ENCODE measurements around the gene MAGI2.

The MAGI2 gene

DNA sequence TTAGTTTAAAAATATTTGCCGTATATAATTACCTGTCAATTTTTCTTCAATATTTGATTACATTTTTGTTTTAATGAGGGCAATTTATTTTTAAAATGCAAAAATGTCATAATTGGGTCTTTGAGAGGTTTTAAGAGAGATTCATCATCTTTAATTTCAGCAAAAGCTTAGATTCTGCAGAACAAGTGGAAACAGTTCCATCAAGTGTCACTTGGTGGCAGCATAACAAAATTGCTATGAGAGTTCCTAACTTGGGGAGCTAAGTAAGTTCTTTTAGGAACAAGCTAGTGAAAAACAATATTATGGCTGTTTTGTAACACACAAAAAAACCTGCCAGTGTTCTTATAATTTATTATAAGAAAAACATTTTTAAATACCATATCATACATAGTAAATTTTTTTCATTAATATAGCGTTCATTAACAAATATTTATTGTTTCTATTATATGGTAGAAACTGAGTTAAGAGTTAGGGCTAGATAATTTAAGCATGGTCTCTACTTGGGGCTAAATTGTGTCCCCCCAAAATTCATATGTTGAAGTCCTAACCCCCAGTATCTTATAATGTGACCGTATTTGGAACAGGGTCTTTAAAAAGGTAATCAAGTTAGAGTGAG, 155.2 kb downstream of the MAGI2 start:
- peak; percentile 43 for DNase-seq

DNA sequence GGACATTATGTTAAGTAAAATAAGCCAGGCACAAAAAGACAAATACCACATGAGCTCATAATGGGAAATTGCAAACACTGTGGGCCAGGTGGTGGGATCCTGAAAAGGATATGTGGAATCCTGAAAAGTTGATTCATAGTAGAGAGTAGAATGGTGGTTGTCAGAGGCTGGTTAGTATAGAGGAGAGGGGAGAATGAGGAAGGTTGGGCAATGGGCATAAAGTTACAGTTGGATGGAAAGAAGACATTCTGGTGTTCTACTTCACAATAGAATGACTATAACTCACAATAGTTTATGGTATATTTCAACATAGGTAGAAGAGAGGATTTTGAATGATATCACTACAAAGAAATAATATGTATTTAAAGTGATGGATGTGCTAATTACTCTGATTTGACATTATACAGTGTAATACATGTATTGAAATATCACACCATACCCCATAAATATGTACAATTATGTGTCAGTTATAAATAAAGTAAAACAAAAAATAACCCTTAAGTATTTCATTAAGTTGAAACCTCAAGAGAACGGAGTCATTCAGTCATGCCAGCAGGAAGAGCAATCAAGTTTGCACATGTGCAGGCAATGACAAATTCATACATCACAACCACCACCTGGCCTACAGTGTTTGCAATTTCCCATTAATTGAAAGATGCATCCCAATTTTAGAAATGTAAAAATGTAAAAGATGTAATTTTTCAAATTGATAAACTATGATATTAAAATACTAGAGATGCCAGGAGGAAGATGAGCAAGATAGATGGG, 156.7 kb downstream of the MAGI2 start:
- DNase-seq, result no peak

DNA sequence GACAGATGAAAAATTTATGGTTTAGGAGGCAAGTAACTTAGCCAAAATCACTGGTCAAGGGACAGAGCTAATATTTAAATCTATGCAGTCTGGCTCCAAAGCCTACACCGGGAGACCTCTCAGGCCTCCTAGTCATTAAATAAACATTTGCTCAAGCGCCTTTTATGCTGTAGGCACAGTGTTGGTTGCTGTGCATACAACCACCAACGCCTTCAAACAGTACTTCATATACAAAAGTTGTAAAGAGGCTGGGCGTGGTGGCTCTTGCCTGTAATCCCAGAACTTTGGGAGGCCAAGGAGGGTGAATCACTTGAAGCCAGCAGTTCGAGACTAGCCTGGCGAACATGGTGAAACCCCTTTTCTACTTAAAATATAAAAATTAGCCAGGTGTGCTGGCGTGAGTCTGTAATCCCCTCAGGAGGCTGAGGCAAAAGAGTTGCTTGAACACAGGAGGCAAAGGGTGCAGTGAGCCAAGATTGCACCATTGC, 159.8 kb downstream of the MAGI2 start:
- no peak for DNase-seq

DNA sequence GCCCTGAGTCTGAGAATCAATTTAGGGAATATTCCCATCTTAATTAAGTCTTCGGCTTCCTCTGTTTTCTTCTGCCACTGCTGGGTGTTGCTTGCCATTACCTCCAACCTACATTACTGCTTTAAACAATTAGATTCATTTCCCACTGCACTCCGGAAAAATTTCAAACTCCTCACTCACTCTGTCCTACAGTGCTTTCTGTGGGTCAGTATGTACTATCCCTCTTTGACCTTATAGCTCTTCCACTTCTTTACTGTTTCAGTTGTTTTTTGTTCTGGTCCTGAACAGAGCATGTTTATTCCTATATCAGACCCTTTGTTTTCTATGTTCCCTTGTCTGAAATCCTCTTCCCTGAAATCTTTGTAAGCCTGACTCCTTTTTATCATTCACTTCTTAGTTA, 160.6 kb downstream of the MAGI2 start:
- no peak for DNase-seq

DNA sequence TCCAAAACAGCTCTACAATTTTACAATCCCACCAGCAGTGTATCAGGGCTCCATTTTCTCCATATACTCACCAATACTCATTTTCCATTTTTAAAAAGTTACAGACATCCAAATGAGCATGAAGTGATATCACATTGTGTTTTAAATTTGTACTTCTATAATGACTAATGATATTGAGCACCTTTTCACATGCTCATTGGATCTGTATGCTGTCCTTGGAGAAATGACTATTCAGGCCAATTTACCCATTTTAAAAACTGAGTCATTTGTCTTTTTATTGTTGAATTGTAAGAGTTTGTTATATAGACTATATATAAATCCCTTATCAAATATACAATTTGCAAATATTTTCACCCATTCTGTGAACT, 162.0 kb downstream of the MAGI2 start:
- DNase-seq, result no peak

DNA sequence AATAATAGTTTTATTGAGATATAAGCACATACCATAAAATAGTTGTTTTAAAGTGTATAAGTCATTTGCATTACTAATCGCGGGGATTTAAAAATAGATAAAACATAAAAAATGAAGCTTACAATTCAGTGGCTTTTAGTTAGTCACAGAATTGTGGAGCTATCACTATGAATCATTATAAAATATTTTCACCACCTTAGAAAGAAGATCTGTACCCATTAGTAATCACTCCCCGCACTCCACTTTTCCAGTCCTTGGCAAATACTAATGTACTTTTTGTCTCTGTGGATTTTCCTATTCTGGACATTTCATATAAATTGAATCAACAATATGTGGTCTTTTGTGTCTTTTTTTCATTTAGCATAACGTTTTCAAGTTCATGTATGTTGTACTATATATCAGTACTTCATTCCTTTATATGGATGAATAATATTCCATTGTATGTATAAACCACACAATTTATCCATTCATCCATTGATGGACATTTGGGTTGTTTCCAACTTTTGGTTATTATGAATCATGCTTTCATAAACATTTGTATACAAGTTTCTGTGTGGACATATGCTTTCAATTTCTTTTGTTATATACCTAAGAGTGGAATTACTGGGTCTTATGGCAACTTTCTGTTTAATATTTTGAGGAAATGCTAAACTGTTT, 162.5 kb downstream of the MAGI2 start:
- no peak for DNase-seq

DNA sequence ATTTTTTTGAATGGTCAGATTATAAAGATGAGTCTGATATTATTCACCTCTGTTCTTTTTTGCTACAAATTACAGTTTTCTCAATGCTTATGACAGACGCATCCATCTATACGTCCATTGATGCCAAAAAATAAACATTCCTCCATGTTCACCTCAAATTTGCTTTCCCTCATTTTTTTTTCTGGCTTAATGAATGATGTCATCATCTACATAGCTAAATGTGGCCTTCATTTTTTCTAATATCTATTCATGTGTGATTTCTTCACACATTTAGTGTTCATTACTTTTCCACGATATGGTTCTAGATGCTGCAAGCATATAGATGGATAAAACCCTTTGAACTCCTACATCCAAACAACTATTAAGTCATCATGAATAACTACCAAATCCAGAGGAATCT, 163.1 kb downstream of the MAGI2 start:
- DNase-seq, result no peak

DNA sequence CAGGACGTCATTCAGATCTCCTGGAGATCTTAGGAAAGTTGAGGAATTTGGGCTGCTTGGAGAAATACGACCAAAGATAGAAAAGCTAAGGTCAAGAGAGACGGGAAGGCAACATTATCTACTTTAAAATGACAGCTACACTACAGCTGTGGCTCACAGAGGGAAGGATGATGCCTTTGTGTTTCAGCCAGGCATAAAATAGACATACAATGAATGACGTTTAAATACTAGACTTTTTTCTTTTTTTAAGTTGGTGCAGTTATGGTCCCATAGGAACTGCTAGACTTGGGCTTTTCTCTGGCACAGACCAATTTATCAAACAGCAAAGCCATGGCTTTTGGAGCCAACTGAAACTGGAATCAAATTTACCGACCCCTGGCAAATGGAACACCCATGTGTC, 164.8 kb downstream of the MAGI2 start:
- no peak for DNase-seq

DNA sequence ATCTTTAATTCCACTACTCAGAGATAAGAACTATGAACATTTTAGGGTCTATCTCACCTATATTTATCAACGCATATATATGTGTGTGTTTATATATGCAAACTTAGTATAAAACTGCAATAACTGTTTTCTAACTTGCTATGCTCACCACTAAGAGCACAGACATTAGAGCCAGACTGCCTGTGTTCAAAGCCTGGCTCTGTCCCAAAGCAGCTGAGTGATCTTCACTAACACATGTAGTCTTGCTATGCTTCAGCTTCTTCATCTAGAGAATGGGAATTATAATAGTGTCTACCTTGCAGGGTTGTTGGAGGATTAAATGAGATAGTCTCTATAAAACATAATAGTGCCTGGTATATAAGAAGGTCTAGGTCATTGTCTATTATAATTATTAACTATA, 165.5 kb downstream of the MAGI2 start:
- no peak for DNase-seq

DNA sequence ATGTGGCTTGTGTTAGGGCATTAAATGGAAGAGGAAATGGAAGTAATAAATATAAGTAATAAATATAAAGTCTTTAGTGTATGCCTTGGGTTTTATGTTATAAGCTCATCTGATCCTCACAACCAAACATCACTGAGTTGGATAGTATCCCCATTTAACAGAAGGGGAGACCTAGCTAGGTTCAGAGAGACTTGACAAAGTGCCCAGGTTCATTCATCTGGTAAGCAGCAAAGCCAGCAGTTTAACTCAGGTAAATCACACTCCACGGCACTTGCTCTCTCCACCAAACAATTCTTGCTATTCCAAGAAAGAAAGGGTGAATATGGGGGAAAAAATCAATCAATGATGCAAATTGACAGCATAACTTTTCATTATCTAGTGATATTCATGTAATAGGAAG, 167.3 kb downstream of the MAGI2 start:
- no peak for DNase-seq

DNA sequence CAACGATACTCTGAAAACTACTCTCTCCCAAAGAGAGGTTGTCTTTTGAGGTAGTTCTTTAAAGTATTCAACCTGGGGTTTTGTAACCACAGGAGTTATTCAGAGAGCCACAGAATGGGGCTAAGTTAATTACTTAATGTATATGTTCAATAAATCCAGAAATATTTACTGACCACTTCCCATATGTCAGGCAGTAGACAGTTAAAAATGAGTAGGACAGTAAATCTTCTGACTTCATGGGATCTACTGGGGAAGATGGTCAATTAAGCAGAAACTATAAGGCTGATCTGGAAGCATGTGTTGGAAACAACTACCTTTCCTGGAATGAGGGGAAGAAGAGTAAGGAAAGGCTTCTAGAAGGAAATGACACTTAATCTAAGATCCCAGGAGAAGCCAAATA, 167.7 kb downstream of the MAGI2 start:
- no peak for DNase-seq

DNA sequence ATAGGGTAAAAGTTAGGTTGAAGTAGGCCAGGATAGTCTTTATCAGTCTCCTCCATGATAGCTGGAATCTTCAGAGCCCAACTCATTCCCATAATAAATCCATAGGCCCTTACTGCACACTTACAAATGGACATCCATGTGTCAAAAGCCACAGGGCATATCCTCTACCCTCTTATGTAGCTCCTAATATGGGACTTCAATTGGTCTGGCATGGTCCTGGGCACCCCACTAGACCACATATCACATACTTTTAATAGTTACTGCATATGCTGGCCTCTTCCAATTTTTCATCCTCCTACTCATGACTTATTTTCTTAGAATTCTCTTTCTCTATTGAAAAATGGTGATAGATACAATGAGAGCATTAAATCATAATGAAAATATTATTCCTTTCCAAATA, 169.3 kb downstream of the MAGI2 start:
- DNase-seq, result no peak

DNA sequence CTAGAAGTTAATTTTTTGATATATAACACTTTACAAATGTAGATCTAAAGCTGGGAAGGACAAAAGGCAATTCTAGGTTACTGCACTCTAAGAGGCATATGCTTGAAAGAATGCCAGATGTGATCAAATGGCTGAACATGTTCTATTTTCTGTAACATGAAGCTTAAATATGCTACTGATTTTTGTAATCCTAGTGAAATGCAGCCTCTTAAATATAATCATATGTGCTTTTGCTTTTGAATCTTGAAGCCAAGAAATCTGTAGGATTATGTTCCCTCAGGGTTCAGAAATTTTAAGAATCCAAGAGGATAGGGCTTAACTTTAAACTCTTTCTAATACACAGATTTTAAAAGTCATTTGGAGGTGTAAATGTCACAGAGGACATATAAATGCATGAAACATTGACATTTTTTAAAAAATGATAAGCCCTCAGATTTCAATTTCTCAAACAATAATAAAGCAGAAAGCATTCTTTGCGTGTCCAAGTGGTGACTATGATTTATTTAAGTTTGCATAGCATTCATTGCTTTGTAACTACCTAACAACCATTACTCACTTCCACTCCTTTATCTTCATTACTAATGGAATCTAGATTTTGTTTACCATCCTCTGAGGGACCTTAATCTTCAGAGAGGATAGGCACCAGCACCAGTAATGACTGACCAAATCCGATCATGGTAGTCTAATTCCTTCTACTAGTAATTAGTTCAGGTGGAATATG, 170.4 kb downstream of the MAGI2 start:
- no peak for DNase-seq

DNA sequence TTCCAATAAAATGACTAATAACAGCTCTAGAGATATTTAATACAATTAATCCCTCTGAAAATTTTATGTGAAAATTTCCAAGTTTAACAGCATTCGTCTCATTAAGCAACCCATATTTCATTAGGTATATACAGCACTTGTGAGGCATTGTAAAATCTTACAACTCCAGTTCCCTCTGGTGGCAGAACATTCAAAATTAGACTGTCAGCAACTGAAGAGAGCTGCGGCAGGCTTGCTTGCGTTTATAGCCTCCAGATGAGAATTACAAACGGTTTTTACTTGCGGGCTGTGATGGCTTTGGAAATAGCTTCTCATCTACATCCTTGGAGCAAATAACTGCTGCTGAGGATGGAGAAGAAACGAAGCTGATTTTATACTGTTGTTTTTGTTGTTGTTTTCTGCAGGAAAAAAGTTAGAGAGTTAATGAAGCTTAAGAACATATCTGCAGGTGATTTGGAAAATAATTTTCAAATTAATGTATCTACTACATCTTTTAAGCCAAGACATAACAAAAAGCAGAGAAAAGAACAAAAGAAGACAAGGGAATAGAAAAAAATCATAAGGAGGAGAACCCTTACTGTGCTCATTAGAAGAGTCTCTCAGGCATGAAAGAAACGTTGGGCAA, 171.3 kb downstream of the MAGI2 start:
- DNase-seq, result peak; percentile 34

DNA sequence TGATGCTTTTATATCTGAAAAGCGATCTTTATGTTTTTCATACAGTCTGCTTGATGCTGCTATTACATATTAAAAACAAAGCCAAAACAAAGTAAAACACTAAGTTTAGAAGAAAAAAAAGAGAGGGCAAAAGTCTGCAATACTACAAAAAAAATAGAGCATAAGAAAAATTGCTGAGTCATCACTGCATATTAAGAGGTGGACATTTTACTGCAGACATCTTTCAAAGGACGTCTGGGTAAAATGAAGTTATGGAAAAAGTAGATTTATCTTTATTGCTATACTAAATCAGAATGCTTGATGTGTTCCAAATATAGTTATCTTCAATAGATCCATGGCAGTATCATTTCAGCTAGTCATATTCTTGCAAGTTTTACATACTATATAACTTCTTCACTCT, 172.0 kb downstream of the MAGI2 start:
- no peak for DNase-seq

DNA sequence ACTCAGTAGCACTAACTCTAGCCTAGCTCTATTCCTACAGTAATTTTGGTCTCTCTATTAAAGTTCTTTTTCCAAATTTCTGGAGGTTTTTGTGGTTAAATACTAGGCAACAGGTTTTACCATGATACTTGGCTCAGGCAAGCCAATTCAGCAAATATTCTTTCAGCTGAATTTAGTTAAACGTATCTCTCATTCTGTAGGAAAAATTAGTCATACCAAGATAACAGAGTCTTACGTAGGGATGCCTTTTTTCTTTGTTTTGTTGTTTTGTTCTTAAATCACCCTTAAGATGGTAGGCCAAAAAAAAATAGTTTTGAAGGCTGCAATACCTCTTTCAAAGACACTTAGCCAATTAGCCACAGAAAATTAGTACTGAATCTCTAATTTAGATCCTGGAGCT, 180.5 kb downstream of the MAGI2 start:
- DNase-seq, result no peak

DNA sequence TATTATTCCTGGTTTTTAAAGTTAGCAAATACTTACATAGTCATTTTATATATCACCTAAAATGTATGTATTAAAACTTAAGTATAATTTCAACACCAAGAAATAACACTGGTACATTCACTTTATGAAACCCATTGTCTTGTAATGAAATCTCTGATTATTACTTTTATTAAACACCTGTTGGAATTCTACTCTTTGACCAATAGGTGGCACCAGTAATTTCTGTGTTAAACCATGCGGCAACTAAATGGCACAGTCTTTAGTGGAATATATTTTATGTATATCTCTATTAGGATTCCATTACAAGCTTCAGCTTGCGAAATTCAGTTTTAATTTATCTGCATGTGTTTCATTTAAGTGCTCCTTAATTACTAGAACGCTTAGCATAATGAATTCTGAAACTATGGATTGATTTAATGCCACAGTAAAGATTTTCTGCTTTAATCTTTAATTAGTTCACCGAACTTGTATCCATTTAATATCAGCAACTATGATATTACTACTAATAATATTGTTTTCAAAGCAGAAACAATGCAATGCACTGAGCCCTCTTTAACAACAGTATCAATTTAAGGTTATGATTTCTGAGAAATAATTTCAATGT, 181.3 kb downstream of the MAGI2 start:
- DNase-seq, result peak; percentile 40

DNA sequence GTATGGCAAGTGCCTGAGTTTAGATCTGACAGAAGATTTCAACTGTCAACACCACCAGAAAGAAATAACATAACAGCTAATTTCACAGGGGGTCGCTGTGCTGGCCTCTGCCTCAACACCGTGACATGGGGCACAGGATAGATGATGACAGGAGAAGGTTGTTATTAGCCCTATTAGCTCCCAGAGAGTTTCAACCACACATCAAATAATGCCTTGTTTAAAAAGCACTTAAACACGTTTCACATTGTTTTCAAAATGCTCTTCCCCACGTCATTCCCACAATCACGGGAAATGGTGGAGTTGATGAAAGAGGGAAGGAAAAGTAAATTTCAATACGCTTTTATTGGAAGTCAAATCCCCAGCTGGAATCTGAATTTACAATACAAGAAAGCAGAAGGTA, 184.7 kb downstream of the MAGI2 start:
- no peak for DNase-seq

DNA sequence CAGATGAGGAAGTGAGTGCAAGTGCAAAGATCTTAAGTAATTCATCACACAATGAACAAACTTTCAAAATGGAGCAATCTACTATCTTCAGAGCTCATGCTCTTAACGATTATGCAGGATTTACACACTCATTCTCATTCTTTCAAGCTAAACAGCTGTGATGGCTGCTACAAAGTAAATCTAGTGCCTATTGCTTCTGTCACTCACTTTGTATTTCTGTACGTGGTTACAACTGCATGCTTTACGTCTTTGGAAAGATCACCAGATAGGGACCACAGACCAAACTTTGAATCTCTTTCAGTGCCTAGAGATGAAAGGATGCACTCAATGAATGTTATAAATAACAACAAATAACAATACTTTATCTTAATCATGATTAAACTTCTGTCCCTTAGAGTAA, 194.6 kb downstream of the MAGI2 start:
- DNase-seq, result no peak

DNA sequence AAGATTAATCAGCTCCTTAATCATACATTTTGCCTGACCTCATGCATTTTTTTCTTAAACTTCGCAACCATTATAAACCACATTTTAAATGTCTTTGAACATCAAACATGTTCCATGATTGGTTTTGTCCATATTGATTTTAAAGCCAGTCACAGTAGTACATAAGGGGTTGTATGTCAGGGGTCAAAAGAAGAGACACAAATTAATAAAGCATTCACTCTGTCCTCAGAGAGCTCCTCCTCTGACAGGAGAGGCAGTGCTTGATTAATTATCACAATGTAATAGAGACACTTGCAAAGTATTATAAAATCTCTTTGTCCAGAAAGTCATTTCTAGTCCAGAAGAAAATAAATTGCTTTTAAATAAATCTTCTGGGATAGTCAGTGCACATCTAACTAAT, 195.5 kb downstream of the MAGI2 start:
- DNase-seq, result no peak

DNA sequence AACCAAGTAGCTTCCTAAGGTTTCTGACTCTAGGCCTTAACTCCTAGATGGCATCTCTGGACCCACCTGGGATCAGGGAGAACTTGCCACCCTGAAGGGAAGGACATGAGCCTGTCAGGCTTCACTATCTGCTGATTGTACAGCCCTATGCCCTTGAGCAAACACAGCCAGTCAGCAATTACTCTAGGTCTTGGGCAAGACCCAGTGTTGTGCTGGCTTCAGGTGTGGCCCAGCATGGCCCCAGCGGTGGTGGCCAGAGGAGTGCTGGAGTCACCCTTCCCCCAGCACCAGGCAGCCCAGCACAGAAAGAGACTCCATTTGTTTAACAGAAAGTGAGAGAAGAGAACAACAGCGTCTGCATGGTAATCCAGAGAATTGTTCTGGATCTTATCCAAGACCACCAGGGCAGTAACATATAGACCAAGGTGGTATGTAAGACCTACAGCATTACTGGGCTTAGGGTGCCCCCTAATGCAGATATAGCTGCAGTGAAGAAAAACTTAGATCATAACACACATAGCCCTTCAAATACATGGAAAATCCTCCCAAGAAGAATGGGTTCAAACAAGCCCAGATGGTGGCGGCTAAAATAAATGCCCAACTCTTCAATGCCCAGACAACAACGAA, 207.7 kb downstream of the MAGI2 start:
- DNase-seq, result no peak

DNA sequence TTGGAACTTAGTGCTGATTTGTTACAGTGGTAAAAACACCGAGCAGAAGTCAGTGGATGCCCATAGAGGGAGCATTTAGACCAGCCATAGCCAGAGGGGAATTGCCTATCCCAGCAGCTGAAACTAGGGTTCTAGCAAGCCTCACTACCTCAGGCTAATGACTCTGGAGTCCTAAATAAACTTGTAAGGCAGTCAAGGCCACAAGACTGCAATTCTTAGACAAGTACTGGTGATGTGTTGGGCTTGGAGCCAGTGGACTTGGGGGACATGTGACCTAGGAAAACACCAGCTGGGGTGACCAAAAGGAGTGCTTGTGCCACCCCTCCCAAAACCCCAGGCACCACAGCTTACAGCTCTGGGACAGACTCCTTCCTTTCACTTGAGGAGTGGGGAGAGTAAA, 209.0 kb downstream of the MAGI2 start:
- DNase-seq, result no peak

All from inflammatory macrophage treated with lipopolysaccharide for 4 hours (primary cell).